Natural killer cell (primary cell): Measurements from ENCODE around the gene RHCG. TPM values are rescaled to one million over a fixed set of nuclear protein-coding genes. Genes with fewer than 3 reads are reported as not detected.

Experiments used
- ATAC-seq, 3 donors: fragments of 150-1000 bp in 2 of 3; fragments of 200-7000 bp in 1 of 3; cut with Tn5 transposase; 1 replicate in 1 of 3; 2 replicates in 2 of 3; pipeline ENCODE4 v1.10.0; 2021; ENCODE audit warnings: mild to moderate bottlenecking in 2 of 3, moderate library complexity in 2 of 3
- DNase-seq, 2 donors: peaks; one replicate each; pipeline versions ENCODE4 v3.0.0 to v3.0.0-alpha.2; 2013 to 2021; ENCODE audit warnings: mixed read lengths in 1 of 2
- H3K27ac ChIP-seq: one replicate; pipeline ENCODE4 v1.5.1; 2013; ENCODE audit warnings: mild to moderate bottlenecking, low read length
- H3K27me3 ChIP-seq: one replicate; pipeline ENCODE4 v1.6.1; 2013; ENCODE audit warnings: low read length; ENCODE audit not compliant: control insufficient read depth, insufficient read depth
- H3K36me3 ChIP-seq: one replicate; pipeline ENCODE4 v1.6.1; 2013; ENCODE audit warnings: low read length; ENCODE audit not compliant: control insufficient read depth, insufficient read depth
- H3K4me1 ChIP-seq: one replicate; pipeline ENCODE4 v1.6.1; 2013; ENCODE audit warnings: low read length; ENCODE audit not compliant: control insufficient read depth, insufficient read depth
- H3K4me3 ChIP-seq: one replicate; pipeline ENCODE4 v1.5.1; 2013; ENCODE audit warnings: low read length
- H3K9me3 ChIP-seq: one replicate; pipeline ENCODE4 v1.6.1; 2013; ENCODE audit warnings: low read length; ENCODE audit not compliant: control insufficient read depth, insufficient read depth
- H3K27ac Mint-ChIP-seq, 2 donors: one replicate each; pipeline ENCODE4 v1.8.0; 2022; ENCODE audit warnings: mild to moderate bottlenecking in 2 of 2, mixed read lengths in 2 of 2, moderate library complexity in 1 of 2
- H3K27me3 Mint-ChIP-seq, 2 donors: one replicate each; pipeline ENCODE4 v1.8.0; 2022; ENCODE audit warnings: low read depth in 2 of 2, mixed read lengths in 2 of 2
- H3K36me3 Mint-ChIP-seq: one replicate; pipeline ENCODE4 v1.8.0; 2022; ENCODE audit warnings: mixed read lengths
- H3K4me1 Mint-ChIP-seq, 2 donors: one replicate each; pipeline ENCODE4 v1.8.0; 2022; ENCODE audit warnings: mixed read lengths in 2 of 2
- H3K4me3 Mint-ChIP-seq: one replicate; pipeline ENCODE4 v1.8.0; 2022; ENCODE audit warnings: mild to moderate bottlenecking, moderate library complexity, mixed read lengths
- H3K9me3 Mint-ChIP-seq, 2 donors: one replicate each; pipeline ENCODE4 v1.8.0; 2022; ENCODE audit warnings: mixed read lengths in 2 of 2
- CTCF ChIP-seq: fragments of 200-600 bp; IDR thresholded peaks from one replicate; pipeline ENCODE4 v1.8.0; 2022; ENCODE audit warnings: antibody characterized with exemption
- WGBS: methylation state at CpG from one replicate; pipeline ENCODE4 v1.1.7; 2013; ENCODE audit warnings: missing lambda C conversion rate; ENCODE audit not compliant: insufficient coverage; 5-methylcytosine and 5-hydroxymethylcytosine counted together
- intact Hi-C: fragments of 100-400 bp; cut with micrococcal nuclease; formaldehyde crosslinking; loops from one replicate; pipeline ENCODE4 v1.14.2; 2022
- total RNA-seq, 4 donors: library from RNA; stranded (reverse); fragments of 120-200 nt in 1 of 4; gene quantifications; one replicate each; pipeline versions ENCODE4 v1.2.3 to v1.2.4, GENCODE V29; 2013 to 2022

RHCG gene
- total RNA-seq, 3 donors from 2014 or later (not counting 1 experiment from before 2014, with no cell fraction given) = not detected

- intact Hi-C loops = loop anchor here (1.0 kb wide), 2 partner anchors 72 to 224 kb away; no protein-coding TSS in a partner anchor
- Mint-ChIP-seq H3K27ac (no peak overlapping the region), H3K36me3 (no peaks in the 10 kb centered on the region), H3K4me3 (no peak overlapping the region), H3K9me3 (no peaks in the 10 kb centered on the region), H3K27me3 (peaks cover 20 to 29% of the 10 kb centered on the region in 2 donors), H3K4me1 (peaks cover 5 to 7% of the 10 kb centered on the region in 2 donors)
- Histone ChIP-seq H3K9me3 (no peaks in the 10 kb centered on the region), H3K27me3 (no peaks in the 10 kb centered on the region), H3K27ac (no peak overlapping the region), H3K4me1 (peaks cover 9% of the 10 kb centered on the region), H3K36me3 (no peaks in the 10 kb centered on the region), H3K4me3 (no peak overlapping the region)
- 75% methylated on average over 1 of the region's 2 CpGs for WGBS
- TF ChIP-seq CTCF = no peak
- DNase-seq (no peak), ATAC-seq (no peak)
These were observed 66.4 kb downstream of the RHCG start for GRCh38 chr15:89429986-89430385.

GRCh38 chr15:89429023-89429422 is 67.4 kb downstream of the RHCG start:
- no peaks in the 10 kb centered on the region for H3K9me3 Mint-ChIP-seq
- intact Hi-C loops = no loop called here
- no peak overlapping the region for H3K4me3 Mint-ChIP-seq
- no peak for TF ChIP-seq CTCF
- ATAC-seq (no peak), DNase-seq (no peak)
- Histone ChIP-seq H3K9me3 (no peaks in the 10 kb centered on the region), H3K4me3 (no peak overlapping the region), H3K27ac (no peak overlapping the region), H3K36me3 (no peaks in the 10 kb centered on the region), H3K27me3 (no peaks in the 10 kb centered on the region), H3K4me1 (peaks cover 9% of the 10 kb centered on the region)
- no peak overlapping the region for H3K27ac Mint-ChIP-seq
- H3K27me3 Mint-ChIP-seq = peaks cover 21 to 29% of the 10 kb centered on the region in 2 donors
- WGBS = 60% methylated on average over 1 of the region's 1 CpG
- peaks cover 5 to 7% of the 10 kb centered on the region in 2 donors for H3K4me1 Mint-ChIP-seq
- no peaks in the 10 kb centered on the region for H3K36me3 Mint-ChIP-seq

- ATAC-seq = no peak
- Histone ChIP-seq H3K9me3 (no peaks in the 10 kb centered on the region), H3K4me1 (peaks cover 9% of the 10 kb centered on the region), H3K4me3 (no peak overlapping the region), H3K27ac (no peak overlapping the region), H3K36me3 (no peaks in the 10 kb centered on the region), H3K27me3 (no peaks in the 10 kb centered on the region)
- 58% methylated on average over 2 of the region's 2 CpGs for WGBS
- Mint-ChIP-seq H3K36me3 (no peaks in the 10 kb centered on the region), H3K27me3 (peaks cover 24 to 29% of the 10 kb centered on the region in 2 donors), H3K27ac (no peak overlapping the region), H3K4me3 (no peak overlapping the region), H3K9me3 (no peaks in the 10 kb centered on the region), H3K4me1 (peaks cover 5 to 7% of the 10 kb centered on the region in 2 donors)
- TF ChIP-seq CTCF = no peak
- DNase-seq = no peak
- intact Hi-C loops = no loop called here
These were observed 68.1 kb downstream of the RHCG start for GRCh38 chr15:89428246-89428645.

GRCh38 chr15:89426500-89426899 is 69.9 kb downstream of the RHCG start:
- Mint-ChIP-seq H3K27me3 (peaks cover 27 to 28% of the 10 kb centered on the region in 2 donors), H3K27ac (no peak overlapping the region), H3K9me3 (no peaks in the 10 kb centered on the region), H3K4me1 (peaks cover 5 to 7% of the 10 kb centered on the region in 2 donors), H3K4me3 (no peak overlapping the region), H3K36me3 (no peaks in the 10 kb centered on the region)
- Histone ChIP-seq H3K9me3 (no peaks in the 10 kb centered on the region), H3K27ac (no peak overlapping the region), H3K27me3 (no peaks in the 10 kb centered on the region), H3K4me3 (no peak overlapping the region), H3K36me3 (no peaks in the 10 kb centered on the region), H3K4me1 (peaks cover 9% of the 10 kb centered on the region)
- intact Hi-C loops = no loop called here
- WGBS = 85% methylated on average over 5 of the region's 5 CpGs
- DNase-seq = no peak
- no peak for TF ChIP-seq CTCF
- no peak for ATAC-seq
